Gastrocnemius medialis (tissue), 4 donors: ENCODE measurements around the gene AJAP1. TPM values are rescaled to one million over a fixed set of nuclear protein-coding genes. Genes with fewer than 3 reads are reported as not detected.

Experiments used
- ATAC-seq, 2 donors: fragments of 150-250 bp; one replicate each; pipeline ENCODE4 v1.9.1; 2016
- DNase-seq, 2 donors: peaks; one replicate each; pipeline ENCODE4 v3.0.0-alpha.2; 2019
- H3K27ac ChIP-seq, 4 donors: fragments of 200-600 bp; sonication (generic); 1 replicate in 1 of 4; 2 replicates in 3 of 4; pipeline ENCODE4 v1.5.1; 2016 to 2018; ENCODE audit warnings: mild to moderate bottlenecking in 2 of 4, moderate library complexity in 1 of 4
- H3K27me3 ChIP-seq, 3 donors: fragments of 200-600 bp; sonication (generic) in 2 of 3; 1 replicate in 1 of 3; 2 replicates in 2 of 3; pipeline versions ENCODE4 v1.5.1 to v1.6.0; 2016 to 2019; ENCODE audit warnings: mild to moderate bottlenecking in 1 of 3, moderate library complexity in 1 of 3
- H3K36me3 ChIP-seq, 2 donors: fragments of 200-600 bp; sonication (generic) in 1 of 2; one replicate each; pipeline ENCODE4 v1.5.1; 2017 to 2018
- H3K4me1 ChIP-seq, 2 donors: fragments of 200-600 bp; sonication (generic) in 1 of 2; one replicate each; pipeline ENCODE4 v1.5.1; 2016 to 2017; ENCODE audit warnings: mild to moderate bottlenecking in 2 of 2
- H3K4me3 ChIP-seq, 4 donors: fragments of 200-600 bp; sonication (generic) in 3 of 4; 1 replicate in 1 of 4; 2 replicates in 3 of 4; pipeline ENCODE4 v1.5.1; 2016 to 2019; ENCODE audit warnings: mild to moderate bottlenecking in 2 of 4
- H3K9me3 ChIP-seq, 3 donors: fragments of 200-600 bp; sonication (generic) in 2 of 3; 1 replicate in 1 of 3; 2 replicates in 2 of 3; pipeline ENCODE4 v1.5.1; 2016 to 2019
- POLR2A ChIP-seq, 2 donors: fragments of 450-650 bp; IDR thresholded peaks; one replicate each; pipeline ENCODE4 v1.6.1; 2017; ENCODE audit warnings: antibody characterized with exemption in 2 of 2, mild to moderate bottlenecking in 2 of 2, moderate library complexity in 2 of 2
- in situ Hi-C, 4 donors: fragments of 200-750 bp; cut with MboI; loops; one replicate each; pipeline versions ENCODE4 v1.15.0 to v1.8.0; 2017; ENCODE audit warnings: low sequenced_read_pairs in 4 of 4
- intact Hi-C: fragments of 100-400 bp; cut with DNase I; formaldehyde crosslinking; loops from one replicate; pipeline ENCODE4 v1.15.1; 2023; ENCODE audit warnings: low total_unique reads
- total RNA-seq, 4 donors: library from RNA; depleted of rRNA; stranded (reverse); fragments of >200 nt; gene quantifications; one replicate each; pipeline versions ENCODE4 v1.1.0 to v1.2.3, GENCODE V29; 2016
- TF ChIP-seq, protein P1 (sequence below), 5 experiments: fragments of 450-650 bp in 3 of 5; fragments of 200-600 bp in 2 of 5; sonication (generic) in 2 of 5; IDR thresholded peaks in 4 of 5; conservative IDR thresholded peaks in 1 of 5; 1 replicate in 4 of 5; 2 replicates in 1 of 5; pipeline ENCODE4 v1.5.1; 2016 to 2019; ENCODE audit warnings: antibody characterized with exemption in 5 of 5, mild to moderate bottlenecking in 3 of 5, moderate library complexity in 3 of 5

AJAP1 gene
- total RNA-seq, 4 donors from 2014 or later, result 0.03 to 0.18 (median 0.05) TPM; not detected in 1

DNA sequence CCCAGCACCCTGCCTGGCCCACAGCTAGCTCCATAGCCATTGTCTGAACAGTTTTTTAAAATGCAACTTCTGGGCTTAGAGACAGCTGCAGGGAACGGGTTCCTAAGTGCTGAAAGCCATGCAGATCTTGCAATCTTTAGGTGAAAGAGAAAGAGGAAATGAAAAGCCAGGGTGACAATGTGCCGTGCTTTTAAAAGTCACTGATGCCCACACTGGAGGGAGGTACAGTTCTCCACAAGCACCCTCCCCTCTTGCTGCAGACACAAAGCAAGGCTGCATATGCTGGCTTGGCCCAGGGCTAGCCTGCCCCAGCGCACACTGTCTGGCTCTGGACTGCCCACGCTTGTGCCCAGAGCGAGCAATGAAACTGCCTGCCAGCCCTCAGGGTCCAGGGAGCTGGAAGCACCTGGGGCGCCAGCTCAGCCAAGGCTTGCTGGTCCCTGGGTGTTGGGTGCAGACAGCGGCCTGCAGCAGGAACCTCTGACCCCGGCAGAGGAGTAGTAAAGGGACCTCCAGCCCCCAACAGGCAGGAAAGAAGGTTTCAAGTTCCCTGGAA is 70.4 kb downstream of the AJAP1 start:
- in situ Hi-C loops, result no loop called here
- Histone ChIP-seq H3K9me3 (no peaks in the 10 kb centered on the region), H3K4me3 (no peak overlapping the region), H3K4me1 (no peaks in the 10 kb centered on the region), H3K36me3 (no peaks in the 10 kb centered on the region), H3K27ac (no peak overlapping the region), H3K27me3 (no peaks in the 10 kb centered on the region)
- TF ChIP-seq POLR2A (IDR thresholded peaks at IDR 0.05), result no peak
- intact Hi-C loops, result no loop called here
- DNase-seq, result no peak
- ATAC-seq, result no peak

DNA sequence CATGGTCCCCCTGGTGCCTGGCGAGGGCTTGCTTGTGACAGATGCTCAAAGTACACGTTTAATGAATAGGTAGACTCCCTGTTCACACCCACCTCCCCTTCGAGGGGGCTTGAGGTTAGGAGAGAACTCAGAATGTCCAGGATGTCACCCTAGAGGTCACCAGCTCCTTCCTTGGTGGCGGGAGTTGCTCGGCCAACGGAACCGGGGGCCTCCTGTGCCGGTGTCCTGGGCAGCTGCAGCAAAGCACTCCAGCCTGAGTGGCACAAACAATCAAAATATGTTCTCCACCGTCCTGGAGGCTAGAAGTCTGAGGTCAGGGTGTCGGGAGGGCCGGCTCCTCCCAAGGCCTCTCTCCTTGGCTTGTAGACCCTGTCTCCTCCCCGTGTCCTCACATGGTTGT is 71.0 kb downstream of the AJAP1 start:
- H3K4me3 ChIP-seq, result no peak overlapping the region
- ATAC-seq (no peak), DNase-seq (no peak)
- TF ChIP-seq, protein P1, sequence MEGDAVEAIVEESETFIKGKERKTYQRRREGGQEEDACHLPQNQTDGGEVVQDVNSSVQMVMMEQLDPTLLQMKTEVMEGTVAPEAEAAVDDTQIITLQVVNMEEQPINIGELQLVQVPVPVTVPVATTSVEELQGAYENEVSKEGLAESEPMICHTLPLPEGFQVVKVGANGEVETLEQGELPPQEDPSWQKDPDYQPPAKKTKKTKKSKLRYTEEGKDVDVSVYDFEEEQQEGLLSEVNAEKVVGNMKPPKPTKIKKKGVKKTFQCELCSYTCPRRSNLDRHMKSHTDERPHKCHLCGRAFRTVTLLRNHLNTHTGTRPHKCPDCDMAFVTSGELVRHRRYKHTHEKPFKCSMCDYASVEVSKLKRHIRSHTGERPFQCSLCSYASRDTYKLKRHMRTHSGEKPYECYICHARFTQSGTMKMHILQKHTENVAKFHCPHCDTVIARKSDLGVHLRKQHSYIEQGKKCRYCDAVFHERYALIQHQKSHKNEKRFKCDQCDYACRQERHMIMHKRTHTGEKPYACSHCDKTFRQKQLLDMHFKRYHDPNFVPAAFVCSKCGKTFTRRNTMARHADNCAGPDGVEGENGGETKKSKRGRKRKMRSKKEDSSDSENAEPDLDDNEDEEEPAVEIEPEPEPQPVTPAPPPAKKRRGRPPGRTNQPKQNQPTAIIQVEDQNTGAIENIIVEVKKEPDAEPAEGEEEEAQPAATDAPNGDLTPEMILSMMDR (IDR thresholded peaks at IDR 0.05 in 4 of 5, conservative IDR thresholded peaks at IDR 0.05 in 1 of 5), result no peak
- no peak for TF ChIP-seq POLR2A (IDR thresholded peaks at IDR 0.05)
- H3K27me3 ChIP-seq, result no peaks in the 10 kb centered on the region
- no peaks in the 10 kb centered on the region for H3K4me1 ChIP-seq
- in situ Hi-C loops, result no loop called here
- H3K36me3 ChIP-seq, result no peaks in the 10 kb centered on the region
- intact Hi-C loops, result no loop called here
- H3K9me3 ChIP-seq, result no peaks in the 10 kb centered on the region
- H3K27ac ChIP-seq, result no peak overlapping the region

DNA sequence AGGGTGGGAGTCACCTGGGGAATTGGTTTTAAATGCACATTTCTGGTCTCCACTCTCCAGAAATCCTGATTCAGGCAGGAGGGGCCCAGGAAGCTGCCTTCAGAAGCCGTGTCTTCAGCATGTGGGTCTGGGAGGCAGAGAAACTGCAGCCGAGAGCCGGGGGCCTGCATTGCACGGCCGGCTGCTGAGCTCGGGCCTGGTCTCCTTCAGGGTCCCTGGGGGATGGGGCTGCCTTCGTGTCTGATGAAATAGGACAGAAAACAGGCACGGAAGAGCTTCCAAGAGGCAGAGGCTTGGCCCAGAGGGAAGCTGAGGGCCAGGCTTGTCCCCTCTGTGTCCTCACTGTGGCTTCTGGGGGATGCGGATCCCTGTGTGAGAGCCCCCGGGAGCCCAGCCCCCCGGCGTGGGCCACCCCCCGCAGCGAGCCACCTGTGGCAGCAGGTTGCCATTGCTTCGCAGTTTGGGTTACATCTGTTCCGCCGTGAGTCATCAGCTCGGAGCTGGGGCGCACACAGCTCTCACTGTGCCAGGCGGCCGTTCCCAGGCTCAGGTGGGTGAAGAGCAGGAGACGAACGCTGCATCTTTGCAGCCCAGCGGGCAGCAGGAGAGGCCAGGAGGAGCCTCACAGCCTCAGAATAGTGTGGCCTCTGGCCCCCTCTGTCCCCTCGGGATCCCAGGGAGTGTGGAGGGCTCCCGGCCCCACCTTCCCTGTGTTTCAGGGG is 72.4 kb downstream of the AJAP1 start:
- intact Hi-C loops (no loop called here), in situ Hi-C loops (no loop called here)
- H3K36me3 ChIP-seq, result no peaks in the 10 kb centered on the region
- no peaks in the 10 kb centered on the region for H3K4me1 ChIP-seq
- H3K27ac ChIP-seq, result no peak overlapping the region
- H3K27me3 ChIP-seq, result no peaks in the 10 kb centered on the region
- ATAC-seq (no peak), DNase-seq (no peak)
- H3K4me3 ChIP-seq, result no peak overlapping the region
- no peaks in the 10 kb centered on the region for H3K9me3 ChIP-seq
- no peak for TF ChIP-seq POLR2A (IDR thresholded peaks at IDR 0.05)
- TF ChIP-seq, protein P1 (IDR thresholded peaks at IDR 0.05 in 4 of 5, conservative IDR thresholded peaks at IDR 0.05 in 1 of 5), result no peak

DNA sequence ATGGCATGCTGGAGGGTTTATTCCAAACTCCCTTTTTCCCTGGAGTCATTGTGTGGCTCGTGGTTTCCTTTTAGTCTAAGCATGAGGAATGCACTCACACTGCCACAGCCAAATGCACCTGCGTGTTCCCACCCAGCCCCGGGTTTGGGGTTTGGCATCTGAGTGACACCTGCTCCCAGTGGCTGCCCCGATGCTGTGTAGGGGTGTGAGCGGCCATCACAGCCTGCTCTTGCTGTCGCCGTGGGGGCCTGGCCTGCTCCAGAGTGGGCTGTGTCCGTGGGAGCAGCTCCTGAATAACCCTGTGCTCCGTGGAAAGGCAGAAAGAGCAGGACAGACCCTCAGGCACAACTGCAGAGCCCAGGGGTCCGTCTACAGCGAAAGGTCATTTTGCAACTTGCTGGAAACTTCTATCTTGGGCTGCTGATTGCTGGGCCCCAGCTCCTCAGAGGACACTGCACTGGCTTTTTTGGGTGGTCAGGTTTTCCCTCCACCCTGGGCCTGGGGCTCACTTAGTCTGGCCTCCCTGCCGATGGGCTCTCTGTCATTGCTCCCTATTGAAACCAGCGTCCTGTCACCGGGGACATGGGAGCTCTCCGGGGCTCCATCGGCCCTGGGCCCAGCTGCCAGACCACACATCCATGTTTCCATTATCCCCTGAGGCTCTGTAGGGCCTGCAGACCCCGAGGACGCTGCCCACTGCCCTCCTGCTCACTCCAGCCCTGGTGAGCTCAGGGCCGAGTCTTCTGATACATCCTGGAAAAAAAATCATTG is 74.1 kb downstream of the AJAP1 start:
- no peaks in the 10 kb centered on the region for H3K4me1 ChIP-seq
- TF ChIP-seq POLR2A (IDR thresholded peaks at IDR 0.05), result no peak
- TF ChIP-seq, protein P1 (IDR thresholded peaks at IDR 0.05 in 4 of 5, conservative IDR thresholded peaks at IDR 0.05 in 1 of 5), result no peak
- H3K4me3 ChIP-seq, result no peak overlapping the region
- no peaks in the 10 kb centered on the region for H3K9me3 ChIP-seq
- intact Hi-C loops, result no loop called here
- no peaks in the 10 kb centered on the region for H3K27me3 ChIP-seq
- no peak for DNase-seq
- H3K36me3 ChIP-seq, result no peaks in the 10 kb centered on the region
- in situ Hi-C loops, result no loop called here
- ATAC-seq, result no peak
- H3K27ac ChIP-seq, result no peak overlapping the region

DNA sequence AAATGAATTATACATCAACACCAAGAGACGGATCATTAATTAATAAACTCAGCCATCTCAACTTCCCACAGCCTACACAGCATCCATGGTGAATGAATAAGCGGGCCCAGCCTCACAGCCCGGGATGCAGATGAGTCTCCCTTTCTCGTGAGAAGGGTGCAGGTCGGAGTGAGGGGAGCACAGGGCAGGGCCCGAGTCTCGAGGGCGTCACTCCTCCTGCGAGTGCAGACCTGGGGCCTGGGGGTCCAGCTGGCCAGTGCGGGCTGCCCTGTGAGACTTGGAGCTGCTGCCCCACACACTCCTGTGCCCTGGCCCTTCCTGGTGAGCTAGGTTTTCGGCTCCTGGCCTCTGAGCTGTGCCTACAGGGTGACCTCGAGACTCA is 74.7 kb downstream of the AJAP1 start:
- ATAC-seq, result no peak
- DNase-seq, result no peak
- Histone ChIP-seq H3K4me1 (no peaks in the 10 kb centered on the region), H3K27ac (no peak overlapping the region), H3K27me3 (no peaks in the 10 kb centered on the region), H3K36me3 (no peaks in the 10 kb centered on the region), H3K4me3 (no peak overlapping the region), H3K9me3 (no peaks in the 10 kb centered on the region)
- in situ Hi-C loops, result no loop called here
- TF ChIP-seq, protein P1 (IDR thresholded peaks at IDR 0.05 in 4 of 5, conservative IDR thresholded peaks at IDR 0.05 in 1 of 5), result no peak
- no peak for TF ChIP-seq POLR2A (IDR thresholded peaks at IDR 0.05)
- intact Hi-C loops, result no loop called here
